D721Med (cell line): Measurements from ENCODE around the gene BLOC1S3.

Experiments
- DNase-seq: peaks from one replicate; pipeline ENCODE4 v3.0.0; 2011; ENCODE audit warnings: low spot score; ENCODE audit not compliant: insufficient read length
- FAIRE-seq: peaks from 2 replicates; lab custom pipeline; 2011; peaks lifted over from hg19 to GRCh38; lab: Jason Lieb, UNC
- TF ChIP-seq, protein P1 (sequence below): IDR thresholded peaks from 2 replicates; pipeline ENCODE4 v1.5.1; 2012; ENCODE audit warnings: mild to moderate bottlenecking, control low read depth; ENCODE audit not compliant: insufficient read depth; ENCODE audit errors: missing control alignments

BLOC1S3 gene

DNA sequence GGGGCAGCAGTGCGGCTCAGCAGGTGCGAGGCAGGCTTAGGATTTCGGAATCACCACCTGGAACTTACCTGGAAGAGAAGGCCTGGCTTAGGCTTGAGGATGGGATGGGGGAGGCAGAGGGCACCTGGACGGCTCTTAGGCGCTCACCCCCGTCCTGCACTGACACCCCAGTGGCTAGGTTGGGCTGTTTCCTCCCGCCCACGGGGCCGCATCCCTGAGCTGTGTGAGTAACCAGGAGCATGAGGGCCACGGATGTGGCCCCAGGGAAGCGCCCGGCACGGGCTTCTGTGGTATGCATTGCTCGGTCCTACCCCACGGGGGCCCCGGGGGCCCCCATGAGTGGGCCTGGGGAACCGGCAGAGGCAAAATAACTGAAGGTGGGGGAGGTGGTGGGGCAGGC, 15.4 kb upstream of the BLOC1S3 start:
- TF ChIP-seq, protein P1, sequence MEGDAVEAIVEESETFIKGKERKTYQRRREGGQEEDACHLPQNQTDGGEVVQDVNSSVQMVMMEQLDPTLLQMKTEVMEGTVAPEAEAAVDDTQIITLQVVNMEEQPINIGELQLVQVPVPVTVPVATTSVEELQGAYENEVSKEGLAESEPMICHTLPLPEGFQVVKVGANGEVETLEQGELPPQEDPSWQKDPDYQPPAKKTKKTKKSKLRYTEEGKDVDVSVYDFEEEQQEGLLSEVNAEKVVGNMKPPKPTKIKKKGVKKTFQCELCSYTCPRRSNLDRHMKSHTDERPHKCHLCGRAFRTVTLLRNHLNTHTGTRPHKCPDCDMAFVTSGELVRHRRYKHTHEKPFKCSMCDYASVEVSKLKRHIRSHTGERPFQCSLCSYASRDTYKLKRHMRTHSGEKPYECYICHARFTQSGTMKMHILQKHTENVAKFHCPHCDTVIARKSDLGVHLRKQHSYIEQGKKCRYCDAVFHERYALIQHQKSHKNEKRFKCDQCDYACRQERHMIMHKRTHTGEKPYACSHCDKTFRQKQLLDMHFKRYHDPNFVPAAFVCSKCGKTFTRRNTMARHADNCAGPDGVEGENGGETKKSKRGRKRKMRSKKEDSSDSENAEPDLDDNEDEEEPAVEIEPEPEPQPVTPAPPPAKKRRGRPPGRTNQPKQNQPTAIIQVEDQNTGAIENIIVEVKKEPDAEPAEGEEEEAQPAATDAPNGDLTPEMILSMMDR = no peak
- no peak for DNase-seq
- FAIRE-seq = no peak

DNA sequence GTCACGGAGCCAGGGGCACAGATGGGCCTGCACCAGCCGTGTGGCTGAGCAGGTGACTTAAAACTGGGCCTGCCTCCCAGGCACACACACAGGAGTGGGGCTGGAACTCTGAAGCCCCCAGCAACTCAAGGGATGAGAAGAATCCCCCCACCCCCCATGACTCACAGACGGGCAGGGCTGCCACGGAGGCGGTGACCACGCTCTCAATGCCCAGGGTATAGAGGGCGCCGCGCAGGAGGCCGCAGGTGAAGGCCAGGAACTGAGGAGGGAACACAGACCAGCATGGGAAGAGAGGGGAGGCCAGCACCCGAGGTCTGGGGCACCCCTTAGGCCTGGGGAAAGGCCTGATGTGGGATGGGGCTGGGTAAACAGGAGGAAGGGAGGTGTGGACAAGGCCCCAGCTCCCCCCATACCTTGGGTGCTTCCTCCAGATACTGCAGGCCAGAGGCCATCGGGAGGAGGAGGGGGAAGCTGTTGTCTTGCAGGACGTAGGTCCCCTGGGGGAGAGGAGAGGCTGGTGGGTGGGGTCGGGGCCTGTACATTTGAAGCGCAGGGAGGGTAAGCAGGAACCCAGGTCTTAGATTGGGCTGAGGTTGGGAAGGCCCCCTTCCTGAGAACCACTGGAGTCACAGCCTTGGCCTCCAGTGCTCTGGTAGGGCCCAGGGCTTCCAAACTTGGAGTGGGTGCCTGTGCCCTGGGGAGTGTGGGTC, 14.7 kb upstream of the BLOC1S3 start:
- FAIRE-seq (no peak), DNase-seq (no peak)
- TF ChIP-seq, protein P1 = no peak

DNA sequence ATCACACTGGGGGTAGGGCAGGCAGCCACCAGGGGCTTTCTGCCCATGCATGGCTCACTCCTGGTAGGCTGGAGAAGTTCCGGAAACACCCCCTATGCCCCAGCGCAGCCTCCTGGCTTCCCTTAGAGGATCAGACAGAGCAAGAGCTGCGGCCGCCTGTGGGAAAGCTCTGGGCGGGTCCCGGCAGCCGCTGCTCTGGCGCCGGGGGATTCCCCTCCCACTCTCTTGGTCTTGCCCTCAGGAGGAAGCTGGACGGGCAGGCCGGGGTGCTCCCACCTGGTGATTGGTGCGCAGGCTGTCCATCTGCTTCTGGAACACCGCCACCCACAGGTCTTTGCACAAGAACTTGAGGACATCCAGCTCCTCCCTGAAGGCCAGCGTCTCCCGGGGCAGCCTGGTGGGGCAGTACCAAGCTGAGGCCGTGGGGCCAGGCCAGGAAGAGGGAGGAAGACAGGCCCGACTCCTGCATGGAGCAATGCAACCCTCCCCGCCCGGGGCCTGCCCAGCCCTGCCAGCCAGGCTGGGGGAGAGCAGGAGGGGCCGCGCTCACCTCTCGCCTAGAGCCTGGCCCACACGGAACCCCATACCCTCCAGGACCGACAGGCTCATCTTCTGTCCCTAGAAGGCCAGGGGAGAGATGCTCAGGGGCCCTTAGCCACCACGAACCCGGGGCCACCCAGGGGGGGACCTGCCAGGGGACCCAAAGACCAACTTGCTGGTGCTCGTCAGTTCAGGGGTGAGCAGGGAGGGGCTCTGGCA, 13.8 kb upstream of the BLOC1S3 start:
- FAIRE-seq = no peak
- no peak for DNase-seq
- TF ChIP-seq, protein P1 = no peak

DNA sequence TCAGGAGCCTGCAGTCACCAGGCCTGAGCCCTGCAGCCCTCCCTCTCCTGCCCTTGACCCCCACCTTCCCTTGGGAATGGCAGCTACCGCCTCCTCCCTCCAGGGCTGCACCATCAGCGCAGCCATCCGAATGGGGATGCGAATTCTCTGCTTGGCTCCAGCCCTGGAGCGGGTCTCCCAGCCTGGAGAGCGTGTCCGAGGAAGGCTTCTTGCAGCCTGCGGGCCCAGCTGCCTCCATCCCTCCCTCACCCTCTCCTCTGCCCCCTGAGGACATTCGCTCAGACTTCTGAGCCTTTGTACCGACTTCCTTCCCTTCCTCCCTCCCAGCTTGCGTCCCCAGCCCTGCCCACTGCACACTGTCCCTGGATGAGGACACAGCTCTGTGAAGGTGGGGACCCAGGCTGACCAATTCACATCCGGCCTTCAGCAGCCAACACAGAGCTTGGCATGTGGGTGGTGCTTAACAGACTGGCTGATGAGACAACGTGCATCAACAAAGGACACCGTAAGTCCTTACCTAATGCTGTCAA, 11.8 kb upstream of the BLOC1S3 start:
- DNase-seq (no peak), FAIRE-seq (no peak)
- TF ChIP-seq, protein P1 = no peak

DNA sequence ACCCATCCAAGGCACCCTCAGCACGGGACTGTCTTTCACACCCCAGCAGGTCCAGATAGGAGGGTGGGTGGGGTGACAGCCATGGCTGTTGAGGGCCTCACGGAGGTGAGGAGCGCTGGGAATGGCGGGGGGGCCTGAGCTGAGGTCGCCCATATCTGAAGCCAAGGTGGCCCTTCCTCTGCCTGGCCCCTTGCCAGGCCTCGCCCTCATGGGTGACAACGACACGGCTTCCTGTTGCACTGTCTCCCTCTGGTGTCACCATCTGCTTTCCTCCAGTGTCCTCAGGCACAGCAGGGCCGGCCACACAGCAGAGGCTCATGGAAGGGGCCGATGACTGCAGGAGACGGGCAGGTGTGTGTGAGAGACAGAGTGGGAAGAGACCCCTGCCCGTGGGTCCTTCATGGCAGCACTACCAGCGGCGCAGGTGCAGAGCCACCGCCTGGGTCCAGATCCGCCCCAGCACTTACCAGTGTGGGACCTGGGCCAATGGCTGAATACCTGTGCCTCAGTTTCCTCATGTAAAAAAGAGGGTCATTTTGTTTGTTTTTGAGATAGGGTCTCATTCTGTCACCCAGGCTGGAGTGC, 9.7 kb upstream of the BLOC1S3 start:
- TF ChIP-seq, protein P1 = no peak
- DNase-seq (no peak), FAIRE-seq (no peak)

DNA sequence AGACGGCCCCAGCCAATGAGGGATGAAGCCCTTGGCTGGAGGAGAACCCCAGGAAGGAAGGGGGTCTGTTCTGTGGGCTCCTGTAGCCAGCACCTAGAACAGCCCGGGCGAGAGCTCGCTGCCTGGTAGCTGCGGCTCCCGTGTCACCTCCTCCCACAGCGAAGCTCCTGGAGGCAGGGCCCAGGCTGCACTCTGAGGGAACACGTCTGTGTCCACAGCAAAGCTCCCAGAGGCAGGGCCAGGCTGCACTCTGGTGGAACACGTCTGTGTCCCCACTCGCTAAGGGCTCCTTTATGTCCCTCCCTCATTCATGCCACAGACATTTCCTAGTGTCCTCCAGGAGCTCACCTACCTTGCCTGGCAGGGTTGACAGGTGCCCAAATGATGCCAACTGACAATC, 9.0 kb upstream of the BLOC1S3 start:
- TF ChIP-seq, protein P1 = no peak
- DNase-seq (no peak), FAIRE-seq (no peak)
